MM.1S (cell line): ENCODE measurements around the gene ZNF664.

Source experiments
- CTCF ChIP-seq: fragments of 300-600 bp; sonication (generic); IDR thresholded peaks from 2 replicates; pipeline ENCODE4 v1.5.1; 2016; ENCODE audit warnings: antibody characterized with exemption, low read length, mixed read lengths
- EZH2 ChIP-seq: fragments of 300-600 bp; sonication (generic); optimal IDR thresholded peaks from 2 replicates; pipeline ENCODE3; 2017; ENCODE audit warnings: low read depth, mild to moderate bottlenecking, antibody characterized with exemption, low read length, mixed read lengths

DNA sequence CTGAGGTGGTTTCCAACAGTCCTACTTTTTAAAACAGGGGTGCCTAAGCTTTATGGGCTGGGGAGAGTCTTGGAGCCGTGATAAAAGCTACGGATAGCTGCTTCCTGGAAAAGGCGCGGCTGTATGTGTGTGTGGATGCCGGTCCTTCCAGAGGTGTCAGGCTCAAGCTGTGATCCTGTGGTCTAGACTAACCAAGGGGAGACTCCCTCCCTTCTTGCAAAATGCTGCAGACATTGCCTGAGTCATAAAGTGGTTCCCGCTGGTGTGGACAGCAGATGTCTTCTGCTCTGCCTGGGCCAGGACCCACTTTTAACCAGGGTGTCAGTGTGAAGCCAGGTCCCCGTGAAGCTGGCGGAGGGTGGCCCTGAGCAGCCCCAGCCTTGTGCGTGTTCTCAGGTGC, 38.2 kb upstream of the ZNF664 start:
- no peak for TF ChIP-seq CTCF
- no peak for TF ChIP-seq EZH2
